ENCODE measurements around the gene DCAF12.

- TF ChIP-seq CTCF (IDR thresholded peaks at IDR 0.05) (no peak), EZH2 (IDR thresholded peaks at IDR 0.05) (no peak)
Observed at GRCh38 chr9:34171753-34172535, 45.4 kb upstream of the DCAF12 start.
